ENCODE measurements around the gene SH3YL1.

SH3YL1 gene

DNA sequence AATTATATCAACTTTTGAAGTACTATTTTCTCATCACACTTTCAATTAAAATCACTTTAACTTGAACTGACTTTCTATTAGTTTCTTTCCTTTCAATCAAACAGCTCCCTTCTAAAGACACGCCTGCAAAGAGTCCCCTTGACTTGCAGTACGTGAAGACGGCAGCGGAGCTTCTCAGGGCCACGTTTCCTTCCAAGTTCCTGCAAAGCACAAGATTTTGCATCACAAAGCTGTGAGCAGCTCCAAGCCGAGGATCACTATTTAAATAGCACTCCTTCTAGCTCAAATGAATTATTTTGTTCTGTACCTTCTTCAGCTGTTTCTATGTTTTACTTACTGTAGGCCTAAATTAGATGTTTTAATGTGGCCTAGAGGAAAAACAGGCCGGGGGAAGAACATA is 30.8 kb downstream of the SH3YL1 start:
- intact Hi-C loops (cut with DNase I), result no loop called here
- no peak for DNase-seq

DNA sequence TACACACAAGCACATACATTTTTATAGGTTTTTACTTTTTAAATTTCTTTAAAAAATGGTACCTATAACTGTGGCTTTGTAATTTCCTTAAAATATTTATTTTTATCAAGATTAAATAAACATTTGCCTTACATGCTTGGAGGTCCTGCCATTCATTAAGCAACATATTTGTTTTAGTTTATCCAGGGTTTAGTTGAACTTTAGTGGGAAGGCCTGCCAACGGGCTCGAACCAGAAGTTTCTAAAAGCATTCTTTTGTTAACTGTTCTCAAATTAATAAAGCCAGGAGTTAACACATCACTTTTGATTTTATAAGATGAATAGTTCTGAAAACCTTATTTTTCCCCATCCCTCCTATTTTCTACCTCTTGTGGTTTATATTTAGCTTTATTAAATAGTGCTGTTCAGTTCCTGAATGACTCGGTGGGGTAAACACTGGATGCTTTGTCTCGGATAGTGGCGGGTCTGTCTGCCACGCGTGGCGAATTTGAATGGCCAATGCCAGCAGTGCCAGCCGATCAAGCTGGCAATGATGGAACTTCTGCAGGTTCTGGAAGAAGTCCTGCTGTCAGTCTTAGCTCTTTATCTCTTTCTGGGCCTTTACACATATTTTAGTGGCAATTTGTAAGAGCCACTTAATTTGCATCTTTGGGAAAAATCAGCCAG is 32.2 kb downstream of the SH3YL1 start:
- peak; percentile 21 to 88 (median 74) for DNase-seq
- intact Hi-C loops (cut with DNase I), result no loop called here

DNA sequence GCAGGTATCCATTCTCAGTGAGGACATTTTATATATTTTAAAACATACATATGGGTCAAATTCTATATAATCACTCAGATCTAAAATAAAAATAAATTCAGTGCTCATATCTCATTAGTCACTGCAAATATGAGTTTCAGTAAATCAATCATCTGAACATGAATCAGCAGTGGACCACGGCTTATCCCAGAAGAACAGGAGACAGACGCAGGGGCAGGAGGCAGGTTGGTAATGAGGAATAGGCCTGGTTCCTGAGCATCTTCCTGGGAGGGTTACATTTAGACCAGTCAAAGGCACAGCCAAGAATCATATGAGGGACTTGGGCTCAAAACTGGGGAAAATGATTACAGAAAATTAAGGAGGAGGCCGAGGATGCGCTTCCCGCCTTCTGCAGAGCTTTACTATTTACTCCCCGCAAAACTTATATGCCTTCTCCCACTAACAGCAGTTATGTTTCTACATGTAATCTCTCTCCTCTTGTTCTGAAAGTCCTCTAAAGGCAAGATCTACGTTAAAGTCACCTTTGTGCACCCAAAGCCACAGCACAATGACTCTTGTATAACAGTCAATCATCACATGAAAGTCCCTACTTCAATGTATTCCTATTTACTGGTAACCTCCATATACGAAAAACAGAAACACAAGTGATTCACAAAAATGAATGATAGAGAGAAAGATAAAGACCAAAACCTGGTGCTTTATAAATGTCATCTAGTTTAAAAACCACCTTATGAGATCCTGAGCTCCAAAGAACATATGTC is 35.1 kb downstream of the SH3YL1 start:
- intact Hi-C loops (cut with DNase I), result no loop called here
- DNase-seq, result no peak

DNA sequence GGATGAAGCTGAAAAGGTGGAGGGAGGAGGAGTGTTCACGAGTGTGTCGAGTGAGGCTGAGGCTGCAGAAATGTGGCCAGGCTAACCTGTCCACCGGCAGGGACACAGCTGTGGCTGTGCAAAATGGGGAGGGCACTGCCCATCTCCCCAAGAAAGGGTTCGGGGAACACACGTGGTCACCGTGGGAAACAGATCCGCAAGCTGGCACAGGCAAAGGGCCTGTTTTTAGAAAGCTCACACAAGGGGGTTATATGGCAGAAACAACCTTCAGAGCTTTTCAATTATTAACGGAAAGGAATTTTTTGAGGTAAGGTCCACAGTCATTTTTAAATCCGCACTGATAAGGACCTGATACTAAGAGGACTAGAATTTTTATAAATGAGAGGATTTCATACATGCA is 35.7 kb downstream of the SH3YL1 start:
- intact Hi-C loops (cut with DNase I), result no loop called here
- no peak for DNase-seq

DNA sequence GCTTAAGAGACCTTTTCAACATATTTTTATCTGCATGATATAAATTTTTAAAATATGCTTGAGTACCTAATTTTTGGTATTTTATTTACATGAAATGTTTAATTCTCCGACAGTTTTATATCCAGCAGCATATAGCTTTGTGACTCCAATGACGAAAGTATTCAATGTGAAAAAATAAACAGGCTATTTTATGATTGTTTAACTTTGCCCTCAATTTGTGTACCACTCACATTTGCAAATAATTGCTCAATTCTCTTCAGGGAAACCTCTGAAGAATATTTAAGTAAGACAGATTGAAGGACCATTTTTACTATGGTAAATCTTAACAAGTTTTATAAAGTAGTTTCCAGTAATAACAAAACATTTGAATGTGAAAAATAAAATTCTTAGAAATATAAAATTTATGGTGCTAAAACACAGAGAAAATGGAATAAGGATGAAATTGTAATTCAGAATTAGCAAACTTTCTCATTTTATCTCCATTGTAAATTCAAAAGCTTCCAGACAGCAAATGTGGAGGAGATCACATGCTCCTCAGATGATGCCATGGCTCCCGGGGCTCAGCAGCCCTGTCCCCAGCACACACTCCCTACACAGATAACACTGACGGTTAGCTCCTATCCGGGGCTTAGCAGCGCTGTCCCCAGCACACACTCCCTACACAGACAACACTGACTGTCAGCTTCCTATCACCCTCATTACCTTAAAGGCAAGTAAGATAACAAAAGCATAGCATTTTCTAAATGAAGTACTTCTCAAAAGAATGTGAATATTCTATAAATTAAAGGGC is 39.7 kb downstream of the SH3YL1 start:
- DNase-seq, result peak in 25 of 42 donors; percentile 12 to 78 (median 37)
- intact Hi-C loops (cut with DNase I), result no loop called here

DNA sequence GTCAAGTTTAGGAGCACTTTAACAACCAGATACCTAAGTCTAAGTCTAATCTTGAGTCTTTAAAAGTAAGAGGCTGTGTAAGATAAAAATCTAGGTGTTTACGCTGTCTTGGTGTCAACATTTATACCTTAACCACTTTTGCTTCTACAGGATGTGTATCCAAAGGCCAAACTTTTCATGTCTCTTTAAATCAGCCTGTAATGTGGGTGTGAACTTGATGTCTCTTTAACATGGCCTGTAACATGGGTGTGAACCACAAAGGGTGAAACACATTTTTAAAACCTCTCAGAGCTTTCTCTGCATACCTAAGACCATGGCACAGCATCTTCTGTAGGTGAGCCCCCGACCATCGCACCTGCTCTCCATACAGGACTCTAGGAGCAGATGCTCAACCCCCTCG is 40.4 kb downstream of the SH3YL1 start:
- intact Hi-C loops (cut with DNase I), result no loop called here
- no peak for DNase-seq

DNA sequence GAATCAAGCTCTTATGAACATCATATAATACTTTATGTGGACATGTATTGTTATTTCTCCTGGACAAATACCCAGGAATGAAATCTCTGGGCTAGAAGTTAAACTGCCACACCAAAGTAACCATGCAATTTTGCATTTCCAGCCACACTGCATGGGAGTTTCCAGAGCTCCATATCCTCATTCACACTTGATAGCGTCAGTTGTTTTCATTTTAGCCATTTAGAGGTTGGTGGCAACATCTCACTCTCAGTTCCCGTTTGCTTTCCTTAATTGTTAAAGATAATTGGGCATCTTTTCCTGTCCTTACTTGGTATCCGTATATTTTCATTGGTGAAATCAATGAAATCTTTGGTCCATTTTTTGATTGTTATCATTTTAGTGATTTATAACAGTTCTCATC is 47.8 kb downstream of the SH3YL1 start:
- intact Hi-C loops (cut with DNase I), result no loop called here
- no peak for DNase-seq

DNA sequence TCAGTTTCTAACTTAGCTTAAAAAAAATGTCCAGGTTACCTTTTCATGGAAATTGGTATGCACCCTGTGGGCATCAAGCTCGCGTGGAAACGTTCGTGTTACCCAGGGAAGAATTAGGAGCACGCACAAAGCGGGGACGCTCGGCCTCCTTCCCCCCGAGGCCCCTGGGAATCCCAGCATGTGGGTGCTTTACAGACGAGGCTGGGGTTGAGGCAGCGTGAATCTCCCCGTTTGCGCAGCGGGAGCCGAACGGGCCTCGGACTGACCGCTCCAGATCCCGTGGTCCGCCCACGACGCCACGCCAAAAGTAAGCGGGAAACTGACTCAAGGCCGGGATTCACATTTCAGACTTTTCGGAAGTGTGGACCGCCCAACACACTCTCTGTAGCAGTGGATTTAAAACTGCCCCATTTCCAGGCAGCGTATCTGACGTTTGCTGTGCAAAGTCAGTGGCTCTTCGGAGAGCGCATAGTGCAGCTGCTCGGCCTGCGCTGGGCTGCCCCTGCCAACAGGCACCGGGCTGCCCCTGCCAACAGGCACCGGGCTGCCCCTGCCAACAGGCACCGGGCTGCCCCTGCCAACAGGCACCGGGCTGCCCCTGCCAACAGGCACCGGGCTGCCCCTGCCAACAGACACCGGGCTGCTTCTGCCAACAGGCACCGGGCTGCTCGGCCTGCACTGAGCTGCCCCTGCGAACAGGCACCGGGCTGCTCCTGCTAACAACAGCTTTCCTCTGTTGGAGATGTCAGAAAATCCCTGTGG is 49.7 kb downstream of the SH3YL1 start:
- DNase-seq, result peak in 19 of 42 donors; percentile 13 to 60 (median 38)
- intact Hi-C loops (cut with DNase I), result no loop called here

DNA sequence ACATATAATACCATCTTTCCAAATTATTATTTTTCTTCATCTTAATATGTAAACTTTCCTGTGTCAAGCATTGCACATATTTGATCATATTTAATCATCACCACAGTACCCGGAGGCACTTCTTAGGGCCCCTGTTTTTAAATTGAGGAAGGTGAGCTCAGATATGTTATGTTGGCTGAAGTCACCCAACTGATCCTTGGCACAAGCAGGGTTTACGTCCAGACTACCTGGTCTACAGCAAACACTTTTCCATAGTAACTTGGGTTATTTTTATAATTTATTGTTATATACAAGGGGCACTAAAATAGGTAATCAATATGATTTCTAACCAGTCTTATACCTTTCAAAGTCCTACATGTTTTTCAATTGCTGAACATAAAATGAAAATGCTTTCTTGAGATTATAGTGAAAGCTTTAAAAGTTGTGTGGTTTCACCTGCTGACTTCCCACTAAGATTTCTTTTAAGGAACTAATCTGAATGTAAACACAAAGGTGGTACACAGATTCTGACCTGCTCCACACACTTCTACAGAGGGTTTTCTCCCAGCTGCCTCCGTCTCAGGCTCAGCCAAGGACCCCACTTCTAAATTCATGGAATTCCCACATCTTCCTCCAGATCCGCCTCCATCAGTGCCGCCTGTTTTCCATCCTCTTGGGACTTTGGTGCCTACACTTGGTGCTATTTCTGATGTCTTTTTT is 52.2 kb downstream of the SH3YL1 start:
- no peak for DNase-seq
- intact Hi-C loops (cut with DNase I), result no loop called here

DNA sequence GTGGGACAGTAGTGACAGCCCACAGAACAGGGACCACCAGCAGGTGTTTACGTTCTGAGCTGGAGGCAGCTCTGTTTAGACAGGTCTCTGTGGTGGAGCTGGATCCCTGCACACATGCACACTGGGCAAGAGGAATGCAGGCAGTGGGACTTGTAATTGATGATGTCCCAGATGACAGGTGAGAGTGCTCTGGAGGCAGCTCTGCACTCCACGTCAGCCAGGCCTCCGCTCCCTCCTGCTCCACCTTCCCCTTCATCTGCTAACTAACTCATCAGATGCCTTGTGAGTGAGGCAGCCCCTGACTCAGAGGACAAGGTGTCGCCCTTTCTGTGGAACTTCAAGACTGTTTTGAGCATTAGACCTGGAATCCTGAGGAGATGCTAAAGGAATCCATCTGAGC is 53.2 kb downstream of the SH3YL1 start:
- intact Hi-C loops (cut with DNase I), result no loop called here
- DNase-seq, result no peak

DNA sequence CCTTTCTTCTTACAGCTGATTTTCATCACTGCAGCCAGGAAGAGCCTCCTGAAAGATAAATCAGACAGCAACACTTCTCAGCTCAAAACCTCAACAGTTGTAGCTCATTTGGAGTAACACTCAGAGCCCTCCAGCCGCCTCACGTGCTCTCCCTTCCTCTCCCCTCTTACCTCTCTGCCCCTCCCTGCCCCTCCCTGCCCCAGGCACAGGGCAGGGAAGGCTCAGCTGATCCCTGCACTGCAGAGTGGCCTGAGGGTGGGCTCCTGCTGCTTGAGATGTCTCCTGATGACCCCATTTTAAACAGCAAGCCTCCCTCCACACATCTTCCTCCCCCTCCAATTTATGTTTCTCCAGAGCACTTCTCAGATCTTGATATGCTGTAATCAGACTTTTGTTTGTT is 54.4 kb downstream of the SH3YL1 start:
- intact Hi-C loops (cut with DNase I), result no loop called here
- DNase-seq, result no peak

DNA sequence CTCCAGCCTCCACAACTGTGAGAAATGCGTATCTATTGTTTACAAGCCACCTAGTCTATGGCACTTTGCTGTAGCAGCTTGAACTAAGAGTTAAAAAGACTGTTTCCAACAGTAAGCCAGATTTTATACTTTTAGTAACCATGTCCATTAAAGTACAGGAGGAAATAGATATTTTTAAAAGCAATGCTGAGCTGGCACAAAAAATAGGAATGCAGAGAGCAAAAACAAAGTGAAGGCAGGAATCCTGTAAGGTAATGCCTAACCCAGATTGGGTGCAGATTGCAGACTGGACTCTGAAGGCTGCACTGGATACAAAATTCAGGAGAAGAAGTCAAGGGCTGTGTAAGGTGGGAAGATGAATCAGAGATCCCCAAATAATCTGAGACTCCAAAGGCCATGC is 55.5 kb downstream of the SH3YL1 start:
- no peak for DNase-seq
- intact Hi-C loops (cut with DNase I), result no loop called here

DNA sequence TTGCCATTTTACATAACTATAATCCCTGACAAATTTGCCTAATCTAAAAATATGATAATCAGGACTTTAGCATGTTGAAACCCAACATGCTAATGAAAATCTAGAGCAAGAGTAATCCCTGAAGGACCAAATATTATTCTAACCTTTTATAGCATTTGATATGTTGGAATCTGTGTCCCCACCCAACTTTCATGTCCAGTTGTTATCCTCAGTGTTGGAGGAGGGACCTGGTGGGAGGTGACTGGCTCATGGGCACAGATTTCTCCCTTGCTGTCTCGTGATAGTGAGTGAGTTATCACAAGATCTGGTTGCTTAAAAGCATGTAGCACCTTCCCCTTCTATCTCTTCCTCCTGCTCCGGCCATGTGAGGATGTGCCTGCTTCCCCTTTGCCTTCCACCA is 59.8 kb downstream of the SH3YL1 start:
- intact Hi-C loops (cut with DNase I), result no loop called here

DNA sequence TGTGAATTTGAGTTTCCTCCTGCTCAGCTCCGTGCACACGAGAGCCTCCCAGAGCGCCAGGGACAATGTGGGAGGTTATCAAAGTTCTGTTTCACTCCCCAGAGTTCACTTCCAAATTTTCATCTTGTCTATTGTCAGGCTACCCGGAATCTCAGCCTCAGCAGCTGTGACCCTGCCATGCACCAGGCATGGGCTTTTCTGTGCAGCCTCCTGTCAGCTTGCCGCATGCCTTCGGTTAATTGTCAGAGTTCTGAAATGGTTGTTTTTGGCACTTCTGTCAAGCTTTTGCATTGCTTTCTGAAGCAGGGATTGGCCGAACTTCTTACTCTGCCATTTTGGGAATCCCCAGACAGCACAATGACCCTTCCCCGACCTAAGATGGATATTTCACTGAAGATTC is 60.4 kb downstream of the SH3YL1 start:
- intact Hi-C loops (cut with DNase I), result no loop called here

More for the DNA sequence above, 59.8 kb downstream of the SH3YL1 start:
- DNase-seq, result no peak

DNA sequence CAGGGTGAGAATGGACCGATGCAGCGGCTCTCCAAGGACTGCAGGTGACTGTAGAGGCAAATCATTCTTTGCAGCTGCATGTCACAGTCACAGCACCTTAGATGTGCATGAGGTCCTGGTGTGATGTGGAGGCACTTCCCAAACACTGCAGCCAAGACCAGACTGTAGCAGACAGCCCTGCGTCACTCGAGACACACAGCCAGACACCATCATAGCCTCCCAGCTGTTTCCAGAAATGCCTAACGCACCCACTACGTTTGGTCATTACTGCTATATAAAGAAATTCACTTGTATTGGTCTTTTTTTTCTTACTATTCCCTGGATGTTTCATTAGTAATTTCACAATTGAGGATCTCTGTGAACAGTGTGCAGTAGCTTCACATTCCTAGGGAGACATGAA is 60.9 kb downstream of the SH3YL1 start:
- no peak for DNase-seq
- intact Hi-C loops (cut with DNase I), result no loop called here

More for the DNA sequence above, 60.4 kb downstream of the SH3YL1 start:
- DNase-seq, result no peak

DNA sequence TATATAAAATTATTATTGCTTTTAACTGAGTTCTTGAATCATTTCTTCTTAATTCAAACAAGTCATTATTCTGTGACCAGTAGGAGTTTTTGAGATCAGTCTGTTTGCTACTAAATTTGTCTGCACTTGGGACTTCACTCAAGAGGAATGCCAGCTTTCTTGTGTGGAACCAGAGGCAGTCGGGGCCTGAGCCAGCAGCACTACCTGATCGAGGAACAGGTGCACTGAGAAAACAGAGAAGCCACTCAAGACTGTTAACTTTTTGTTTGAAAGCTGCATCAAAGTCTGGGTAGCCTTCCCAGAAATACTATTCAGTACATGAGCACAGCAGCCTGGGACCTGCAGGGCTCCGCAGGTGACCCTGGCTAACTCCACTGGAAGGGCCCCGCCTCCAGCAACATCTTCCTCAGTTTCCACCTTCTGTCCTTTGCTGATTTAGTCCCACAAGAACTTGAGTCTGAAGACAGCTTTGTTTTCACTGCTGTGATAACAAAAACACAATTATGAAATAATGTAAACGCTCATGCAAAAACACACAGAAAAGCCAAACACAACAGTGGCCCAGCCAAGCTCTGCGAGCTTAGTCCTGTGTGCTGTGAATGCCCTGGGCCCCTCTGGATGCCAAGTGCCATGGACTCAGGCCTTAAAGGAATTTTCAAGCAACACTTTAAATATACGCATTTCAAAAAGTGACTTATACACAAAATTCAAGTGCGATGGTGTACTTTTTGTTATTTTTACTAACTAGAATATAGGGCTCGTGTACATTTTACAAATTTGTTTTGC is 62.0 kb downstream of the SH3YL1 start:
- intact Hi-C loops (cut with DNase I), result no loop called here
- no peak for DNase-seq

DNA sequence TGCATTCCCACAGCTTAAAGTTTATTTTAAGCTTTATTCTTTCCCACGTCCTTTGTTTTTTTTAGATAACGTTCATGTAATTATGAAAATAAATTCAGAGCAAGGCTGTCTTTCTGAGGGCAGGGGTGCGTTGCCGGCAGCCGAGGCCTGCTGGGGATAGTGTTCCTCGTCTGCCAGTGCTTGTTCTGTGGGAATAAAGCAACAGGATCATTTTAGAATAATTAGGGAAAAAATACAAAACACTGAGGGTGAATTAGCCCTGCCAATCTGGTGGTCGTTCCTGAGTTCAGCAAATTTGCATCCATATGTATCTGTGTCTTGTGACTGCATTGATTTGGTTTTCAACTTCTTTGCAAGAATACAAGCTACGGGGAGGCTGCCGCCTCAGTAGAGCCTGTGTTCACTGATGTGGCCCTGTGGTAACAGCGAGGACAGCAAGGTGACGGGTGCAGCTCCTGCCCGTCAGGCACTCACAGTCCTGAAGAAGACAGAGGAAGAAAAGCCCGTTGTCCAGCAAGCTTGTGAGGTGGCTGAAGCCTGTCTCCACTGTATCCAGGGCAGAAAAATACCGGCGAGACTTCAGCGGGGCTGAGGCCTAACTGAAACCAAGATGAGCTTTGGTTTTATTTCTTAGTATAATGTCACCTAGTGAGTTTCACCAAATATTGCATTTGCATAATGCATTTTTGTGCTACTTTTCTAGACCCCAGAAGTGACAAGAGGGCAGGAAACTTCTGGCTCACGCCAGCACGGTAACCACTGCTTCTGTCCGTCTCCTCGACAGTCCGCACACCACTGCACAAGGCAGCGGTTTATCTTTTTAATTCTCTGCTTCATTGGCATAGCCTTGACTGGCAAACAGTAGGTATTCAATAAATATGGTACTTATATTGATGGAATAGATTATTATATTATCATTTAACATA is 64.5 kb downstream of the SH3YL1 start:
- no peak for DNase-seq
- intact Hi-C loops (cut with DNase I), result no loop called here

Data from head of caudate nucleus (tissue), 42 donors.